Thyroid gland (tissue), 4 donors: ENCODE data around the gene CCDC158. TPM values are rescaled to one million over a fixed set of nuclear protein-coding genes. Genes with fewer than 3 reads are reported as not detected.

Source experiments
- DNase-seq, 2 donors: peaks; one replicate each; pipeline ENCODE4 v3.0.0-alpha.2; 2019
- H3K27ac ChIP-seq, 3 donors: fragments of 200-600 bp; sonication (generic); 1 replicate in 2 of 3; 2 replicates in 1 of 3; pipeline ENCODE4 v1.5.1; 2016 to 2019; ENCODE audit warnings: mild to moderate bottlenecking in 1 of 3, moderate library complexity in 1 of 3
- H3K27me3 ChIP-seq: fragments of 200-600 bp; sonication (generic); one replicate; pipeline ENCODE4 v1.5.1; 2019
- H3K36me3 ChIP-seq, 2 donors: fragments of 200-600 bp; sonication (generic); one replicate each; pipeline ENCODE4 v1.5.1; 2016 to 2019
- H3K4me1 ChIP-seq, 2 donors: fragments of 200-600 bp; sonication (generic); one replicate each; pipeline ENCODE4 v1.5.1; 2017 to 2019
- H3K4me3 ChIP-seq, 3 donors: fragments of 200-600 bp; sonication (generic); replicated peaks in 1 of 3; 1 replicate in 2 of 3; 2 replicates in 1 of 3; pipeline ENCODE4 v1.5.1; 2016; ENCODE audit warnings: mild to moderate bottlenecking in 1 of 3
- H3K9me3 ChIP-seq: fragments of 200-600 bp; sonication (generic); one replicate; pipeline ENCODE4 v1.5.1; 2017
- POLR2A ChIP-seq, 2 donors: fragments of 450-650 bp; IDR thresholded peaks; one replicate each; pipeline ENCODE4 v1.6.1; 2017; ENCODE audit warnings: antibody characterized with exemption in 2 of 2, mild to moderate bottlenecking in 2 of 2, moderate library complexity in 1 of 2
- WGBS, 2 donors: methylation state at CpG; one replicate each; pipeline ENCODE4 v1.1.5; 2017; 5-methylcytosine and 5-hydroxymethylcytosine counted together
- intact Hi-C: fragments of 100-400 bp; cut with DNase I; formaldehyde crosslinking; loops from one replicate; pipeline ENCODE4 v1.15.1; 2023
- total RNA-seq, 4 donors: library from RNA; depleted of rRNA; stranded (reverse); fragments of >200 nt; gene quantifications; one replicate each; pipeline ENCODE4 v1.2.3, GENCODE V29; 2016
- TF ChIP-seq, protein P1 (sequence below), 6 experiments: fragments of 200-600 bp in 3 of 6; fragments of 450-650 bp in 3 of 6; sonication (generic) in 3 of 6; IDR thresholded peaks; one replicate each; pipeline ENCODE4 v1.5.1; 2016 to 2019; ENCODE audit warnings: antibody characterized with exemption in 6 of 6, mild to moderate bottlenecking in 2 of 6, inconsistent platforms in 1 of 6, moderate library complexity in 1 of 6

Gene CCDC158
- total RNA-seq, 4 donors from 2014 or later = 2.0 to 5.8 (median 3.5) TPM

GRCh38 chr4:76380561-76380960, 40.4 kb downstream of the CCDC158 start:
- Histone ChIP-seq H3K4me3 (no peak overlapping the region), H3K27me3 (no peaks in the 10 kb centered on the region), H3K36me3 (no peaks in the 10 kb centered on the region), H3K9me3 (no peaks in the 10 kb centered on the region), H3K4me1 (no peaks in the 10 kb centered on the region), H3K27ac (no peak overlapping the region)
- intact Hi-C loops = no loop called here
- 94 to 96% methylated on average over 6 of the region's 6 CpGs for WGBS, 2 donors
- no peak for DNase-seq
- TF ChIP-seq, protein P1, sequence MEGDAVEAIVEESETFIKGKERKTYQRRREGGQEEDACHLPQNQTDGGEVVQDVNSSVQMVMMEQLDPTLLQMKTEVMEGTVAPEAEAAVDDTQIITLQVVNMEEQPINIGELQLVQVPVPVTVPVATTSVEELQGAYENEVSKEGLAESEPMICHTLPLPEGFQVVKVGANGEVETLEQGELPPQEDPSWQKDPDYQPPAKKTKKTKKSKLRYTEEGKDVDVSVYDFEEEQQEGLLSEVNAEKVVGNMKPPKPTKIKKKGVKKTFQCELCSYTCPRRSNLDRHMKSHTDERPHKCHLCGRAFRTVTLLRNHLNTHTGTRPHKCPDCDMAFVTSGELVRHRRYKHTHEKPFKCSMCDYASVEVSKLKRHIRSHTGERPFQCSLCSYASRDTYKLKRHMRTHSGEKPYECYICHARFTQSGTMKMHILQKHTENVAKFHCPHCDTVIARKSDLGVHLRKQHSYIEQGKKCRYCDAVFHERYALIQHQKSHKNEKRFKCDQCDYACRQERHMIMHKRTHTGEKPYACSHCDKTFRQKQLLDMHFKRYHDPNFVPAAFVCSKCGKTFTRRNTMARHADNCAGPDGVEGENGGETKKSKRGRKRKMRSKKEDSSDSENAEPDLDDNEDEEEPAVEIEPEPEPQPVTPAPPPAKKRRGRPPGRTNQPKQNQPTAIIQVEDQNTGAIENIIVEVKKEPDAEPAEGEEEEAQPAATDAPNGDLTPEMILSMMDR (IDR thresholded peaks at IDR 0.05) = no peak
- no peak for TF ChIP-seq POLR2A (IDR thresholded peaks at IDR 0.05)

DNA sequence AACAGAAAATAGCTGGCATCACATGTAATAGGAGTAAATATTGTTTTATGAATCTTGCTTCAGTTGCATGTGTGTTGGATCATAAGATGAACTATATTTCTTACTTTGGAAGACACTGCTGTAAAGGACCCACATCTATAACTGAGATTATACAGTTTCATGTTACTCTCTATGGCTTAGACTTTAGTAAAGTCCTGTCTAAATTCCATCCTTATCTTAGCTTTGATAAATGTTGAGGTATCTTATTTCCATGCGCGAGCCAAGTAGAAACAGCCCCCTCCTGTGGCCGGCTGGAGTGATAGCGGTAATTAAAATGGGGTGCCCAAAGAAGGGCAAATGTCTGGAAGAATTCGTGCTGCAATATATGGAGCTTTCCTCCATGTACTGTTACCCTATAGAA, 43.0 kb downstream of the CCDC158 start:
- H3K4me1 ChIP-seq = no peaks in the 10 kb centered on the region
- no peak overlapping the region for H3K4me3 ChIP-seq
- H3K27me3 ChIP-seq = no peaks in the 10 kb centered on the region
- no peaks in the 10 kb centered on the region for H3K9me3 ChIP-seq
- no peak overlapping the region for H3K27ac ChIP-seq
- WGBS, 2 donors = 38 to 46% methylated on average over 5 of the region's 5 CpGs
- H3K36me3 ChIP-seq = no peaks in the 10 kb centered on the region
- TF ChIP-seq POLR2A (IDR thresholded peaks at IDR 0.05) = no peak
- TF ChIP-seq, protein P1 (IDR thresholded peaks at IDR 0.05) = peak in 4 of 6 experiments; percentile 33 to 51 (median 48)
- intact Hi-C loops = no loop called here
- DNase-seq = peak; percentile 21 to 35

DNA sequence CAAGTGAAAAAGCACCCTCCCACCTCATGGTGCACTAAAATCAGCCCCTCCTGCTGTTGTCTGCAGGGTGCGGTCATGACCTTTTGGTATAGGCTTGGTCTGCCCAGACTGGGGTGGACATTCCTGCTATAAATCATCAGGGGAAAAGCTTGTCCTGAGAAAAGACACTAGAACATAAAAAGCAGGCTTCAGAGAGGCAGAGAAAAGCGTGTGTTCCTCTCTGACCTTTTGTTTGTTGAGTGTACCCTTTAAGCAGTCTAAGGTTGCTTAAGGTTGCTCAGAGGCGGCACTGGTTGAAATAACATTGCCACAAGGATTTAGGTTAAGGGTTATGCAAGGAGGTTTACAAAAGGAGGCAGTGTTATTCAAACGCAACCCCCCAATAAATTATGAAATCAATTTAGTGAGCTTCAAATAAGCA, 43.5 kb downstream of the CCDC158 start:
- Histone ChIP-seq H3K9me3 (no peaks in the 10 kb centered on the region), H3K27ac (no peak overlapping the region), H3K4me3 (no peak overlapping the region), H3K36me3 (no peaks in the 10 kb centered on the region), H3K27me3 (no peaks in the 10 kb centered on the region), H3K4me1 (no peaks in the 10 kb centered on the region)
- intact Hi-C loops = no loop called here
- TF ChIP-seq, protein P1 (IDR thresholded peaks at IDR 0.05) = no peak
- no peak for TF ChIP-seq POLR2A (IDR thresholded peaks at IDR 0.05)
- 64 to 79% methylated on average over 4 of the region's 4 CpGs for WGBS, 2 donors
- no peak for DNase-seq

DNA sequence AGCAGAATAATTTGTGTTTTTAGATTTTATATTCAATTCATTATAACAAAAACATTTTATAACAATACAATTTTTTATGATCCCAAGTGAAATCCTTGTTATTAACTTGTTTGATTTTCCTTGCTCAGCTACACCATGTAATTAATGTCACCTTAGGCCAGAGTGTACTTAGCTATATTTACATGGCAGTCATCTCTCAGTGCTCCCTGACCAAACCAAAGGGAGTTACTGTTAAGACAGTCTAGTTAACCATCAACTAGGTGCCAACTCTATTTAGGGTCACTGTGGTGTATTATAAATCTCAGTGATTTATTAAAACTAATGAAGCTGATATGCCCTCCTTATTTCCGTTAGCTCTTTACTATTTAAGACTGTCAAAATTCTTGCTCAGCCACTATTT, 44.4 kb downstream of the CCDC158 start:
- Histone ChIP-seq H3K27me3 (no peaks in the 10 kb centered on the region), H3K9me3 (no peaks in the 10 kb centered on the region), H3K4me3 (no peak overlapping the region), H3K36me3 (no peaks in the 10 kb centered on the region), H3K4me1 (no peaks in the 10 kb centered on the region), H3K27ac (no peak overlapping the region)
- TF ChIP-seq, protein P1 (IDR thresholded peaks at IDR 0.05) = no peak
- TF ChIP-seq POLR2A (IDR thresholded peaks at IDR 0.05) = no peak
- 92 to 100% methylated on average over 1 of the region's 1 CpG for WGBS, 2 donors
- intact Hi-C loops = no loop called here
- no peak for DNase-seq

DNA sequence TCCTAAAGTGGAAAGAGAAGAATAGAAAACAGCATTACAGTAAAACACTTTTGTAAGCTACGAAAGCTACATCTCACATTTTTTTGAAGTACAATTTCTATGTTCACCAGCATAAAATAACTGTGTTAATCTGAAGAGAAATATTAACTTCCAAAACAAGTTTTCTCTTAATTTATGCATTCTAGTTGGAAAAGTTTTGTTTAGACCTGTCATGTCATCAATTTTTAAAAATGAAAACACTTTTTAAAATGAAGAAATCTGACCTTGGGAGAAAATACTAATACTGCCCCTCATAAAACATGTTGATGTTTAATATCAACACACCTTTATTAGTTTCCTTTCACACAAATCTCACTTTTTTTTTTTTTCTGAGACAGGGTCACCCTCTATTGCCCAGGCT, 45.2 kb downstream of the CCDC158 start:
- Histone ChIP-seq H3K27me3 (no peaks in the 10 kb centered on the region), H3K4me1 (no peaks in the 10 kb centered on the region), H3K9me3 (no peaks in the 10 kb centered on the region), H3K4me3 (no peak overlapping the region), H3K27ac (no peak overlapping the region), H3K36me3 (no peaks in the 10 kb centered on the region)
- no peak for DNase-seq
- 83 to 90% methylated on average over 1 of the region's 1 CpG for WGBS, 2 donors
- TF ChIP-seq, protein P1 (IDR thresholded peaks at IDR 0.05) = no peak
- no peak for TF ChIP-seq POLR2A (IDR thresholded peaks at IDR 0.05)
- intact Hi-C loops = no loop called here
